NT2/D1 (cell line): ENCODE data around the gene FBLN2.

ENCODE experiments used
- DNase-seq: peaks from one replicate; pipeline ENCODE4 v3.0.0-alpha.2; 2011; ENCODE audit warnings: low read depth, low spot score
- H3K27me3 ChIP-seq: 2 replicates; pipeline ENCODE4 v1.6.0; 2011; ENCODE audit warnings: mild to moderate bottlenecking; ENCODE audit not compliant: insufficient read length, insufficient read depth
- H3K36me3 ChIP-seq: 2 replicates; pipeline ENCODE4 v1.6.1; 2011; ENCODE audit warnings: mild to moderate bottlenecking, low read length, mixed read lengths; ENCODE audit not compliant: insufficient read depth, insufficient read length
- H3K4me1 ChIP-seq: 2 replicates; pipeline ENCODE4 v1.5.1; 2011; ENCODE audit not compliant: insufficient read depth, insufficient read length
- H3K4me3 ChIP-seq: 2 replicates; pipeline ENCODE4 v1.5.1; 2011; ENCODE audit warnings: low read depth; ENCODE audit not compliant: insufficient read length
- H3K9ac ChIP-seq: 2 replicates; pipeline ENCODE4 v1.6.0; 2011; ENCODE audit warnings: low read depth; ENCODE audit not compliant: insufficient read length
- H3K9me3 ChIP-seq: 2 replicates; pipeline ENCODE4 v1.5.1; 2011; ENCODE audit warnings: mild to moderate bottlenecking, low read length; ENCODE audit not compliant: insufficient read depth
- SUZ12 ChIP-seq: IDR thresholded peaks from 2 replicates; pipeline ENCODE4 v1.6.1; 2011; ENCODE audit not compliant: insufficient read length, insufficient read depth; ENCODE audit errors: extremely low read depth
- YY1 ChIP-seq: IDR thresholded peaks from 2 replicates; pipeline ENCODE4 v1.6.1; 2011; ENCODE audit not compliant: insufficient read length, insufficient read depth
- ZNF274 ChIP-seq: IDR thresholded peaks from 2 replicates; pipeline ENCODE4 v1.6.1; 2011; ENCODE audit warnings: mild to moderate bottlenecking, low read depth, low read length

FBLN2 gene

GRCh38 chr3:13596426-13597205 is 47.7 kb downstream of the FBLN2 start:
- no peaks in the 10 kb centered on the region for H3K27me3 ChIP-seq
- TF ChIP-seq SUZ12, result no peak
- no peak for TF ChIP-seq YY1
- TF ChIP-seq ZNF274, result no peak

GRCh38 chr3:13597661-13598060 is 48.7 kb downstream of the FBLN2 start:
- no peaks in the 10 kb centered on the region for H3K9me3 ChIP-seq
- peaks cover 4% of the 10 kb centered on the region for H3K36me3 ChIP-seq
- TF ChIP-seq ZNF274, result no peak
- no peak for TF ChIP-seq YY1
- no peak for TF ChIP-seq SUZ12
- peaks cover 14% of the 10 kb centered on the region for H3K4me1 ChIP-seq
- no peak overlapping the region for H3K9ac ChIP-seq
- DNase-seq, result no peak
- H3K4me3 ChIP-seq, result no peak overlapping the region
- no peaks in the 10 kb centered on the region for H3K27me3 ChIP-seq

More at GRCh38 chr3:13596426-13597205, 47.7 kb downstream of the FBLN2 start:
- H3K9me3 ChIP-seq, result no peaks in the 10 kb centered on the region
- H3K4me3 ChIP-seq, result no peak overlapping the region
- no peak overlapping the region for H3K9ac ChIP-seq
- DNase-seq, result no peak
- peaks cover 4% of the 10 kb centered on the region for H3K36me3 ChIP-seq
- peaks cover 14% of the 10 kb centered on the region for H3K4me1 ChIP-seq

GRCh38 chr3:13598201-13598600 is 49.3 kb downstream of the FBLN2 start:
- H3K9ac ChIP-seq, result no peak overlapping the region
- H3K4me1 ChIP-seq, result peaks cover 12% of the 10 kb centered on the region
- DNase-seq, result no peak
- H3K9me3 ChIP-seq, result no peaks in the 10 kb centered on the region
- H3K4me3 ChIP-seq, result no peak overlapping the region
- peaks cover 2% of the 10 kb centered on the region for H3K36me3 ChIP-seq
- TF ChIP-seq SUZ12, result no peak
- TF ChIP-seq YY1, result no peak
- no peak for TF ChIP-seq ZNF274
- H3K27me3 ChIP-seq, result no peaks in the 10 kb centered on the region

GRCh38 chr3:13598926-13599886 is 50.3 kb downstream of the FBLN2 start:
- H3K4me3 ChIP-seq, result no peak overlapping the region
- H3K9me3 ChIP-seq, result no peaks in the 10 kb centered on the region
- peaks cover 2% of the 10 kb centered on the region for H3K36me3 ChIP-seq
- no peaks in the 10 kb centered on the region for H3K27me3 ChIP-seq
- no peak overlapping the region for H3K9ac ChIP-seq
- DNase-seq, result no peak
- H3K4me1 ChIP-seq, result peaks cover 9% of the 10 kb centered on the region
- TF ChIP-seq SUZ12 (no peak), YY1 (no peak), ZNF274 (no peak)

GRCh38 chr3:13599887-13600450 is 51.0 kb downstream of the FBLN2 start:
- no peak overlapping the region for H3K4me3 ChIP-seq
- TF ChIP-seq YY1 (no peak), ZNF274 (no peak)
- no peaks in the 10 kb centered on the region for H3K27me3 ChIP-seq
- H3K36me3 ChIP-seq, result peaks cover 6% of the 10 kb centered on the region
- H3K9ac ChIP-seq, result no peak overlapping the region
- peaks cover 3% of the 10 kb centered on the region for H3K4me1 ChIP-seq
- DNase-seq, result no peak
- no peaks in the 10 kb centered on the region for H3K9me3 ChIP-seq

GRCh38 chr3:13600950-13601691 is 52.2 kb downstream of the FBLN2 start:
- DNase-seq, result no peak

More at GRCh38 chr3:13600950-13601691, 52.2 kb downstream of the FBLN2 start:
- H3K9ac ChIP-seq, result no peak overlapping the region
- no peak for TF ChIP-seq SUZ12
- H3K4me3 ChIP-seq, result no peak overlapping the region
- H3K27me3 ChIP-seq, result no peaks in the 10 kb centered on the region
- peaks cover 3% of the 10 kb centered on the region for H3K4me1 ChIP-seq
- H3K9me3 ChIP-seq, result no peaks in the 10 kb centered on the region
- H3K36me3 ChIP-seq, result peaks cover 6% of the 10 kb centered on the region
